ENCODE data around the gene DNLZ.
"Not testable (repeated sequence)": the region's sequence is repeated elsewhere in the genome, so short reads cannot be mapped to it uniquely, and the experiment has no call there.

Gene DNLZ

GRCh38 chr9:136363106-136363948 is at the start of gene DNLZ:
Gene DNLZ, minus strand, starts transcription at chr9:136363744. Its CDS starts 30 bp downstream, at chr9:136363714.
- no peaks in the 10 kb centered on the region for H3K36me3 Mint-ChIP-seq (ENCODE audit: low read depth)
- peak within 1 kb of the TSS; percentile 88 for H3K27ac Mint-ChIP-seq
- H3K9me3 Mint-ChIP-seq, result no peaks in the 10 kb centered on the region
- H3K27me3 Mint-ChIP-seq (ENCODE audit: low read depth), result no peaks in the 10 kb centered on the region
- H3K4me1 Mint-ChIP-seq (ENCODE audit: low read depth), result peaks cover 5% of the 10 kb centered on the region
- DNase-seq (ENCODE audit: low spot score), result peak; percentile 90
- peak within 1 kb of the TSS; percentile 84 for H3K4me3 Mint-ChIP-seq

- peaks cover 26% of the 10 kb centered on the region for H3K4me1 Mint-ChIP-seq (ENCODE audit: low read depth)
- H3K27ac Mint-ChIP-seq, result no peak overlapping the region
- H3K27me3 Mint-ChIP-seq (ENCODE audit: low read depth), result no peaks in the 10 kb centered on the region
- no peak for DNase-seq (ENCODE audit: low spot score)
- no peaks in the 10 kb centered on the region for H3K9me3 Mint-ChIP-seq
- no peak overlapping the region for H3K4me3 Mint-ChIP-seq
- peaks cover 44% of the 10 kb centered on the region for H3K36me3 Mint-ChIP-seq (ENCODE audit: low read depth)
Measured at GRCh38 chr9:136412962-136413361, 49.4 kb upstream of the DNLZ start.

- H3K4me3 Mint-ChIP-seq, result peak overlapping the region; percentile 96
- H3K9me3 Mint-ChIP-seq, result no peaks in the 10 kb centered on the region
- H3K36me3 Mint-ChIP-seq (ENCODE audit: low read depth), result peaks cover 42% of the 10 kb centered on the region
- DNase-seq (ENCODE audit: low spot score), result no peak
- H3K27ac Mint-ChIP-seq, result peak overlapping the region; percentile 87
- peaks cover 27% of the 10 kb centered on the region for H3K4me1 Mint-ChIP-seq (ENCODE audit: low read depth)
- H3K27me3 Mint-ChIP-seq (ENCODE audit: low read depth), result no peaks in the 10 kb centered on the region
Measured at GRCh38 chr9:136411378-136411777, 47.8 kb upstream of the DNLZ start.

GRCh38 chr9:136410500-136411287 is 47.1 kb upstream of the DNLZ start, which contains the start of the genes ENTR1 and PMPCA:
Gene ENTR1, minus strand, starts transcription at chr9:136410614. Its CDS starts 217 bp downstream, at chr9:136410397.
Gene PMPCA, plus strand, starts transcription at chr9:136410658. Its CDS starts 11 bp downstream, at chr9:136410669.
- Mint-ChIP-seq H3K4me3 (peak within 1 kb of the TSS; percentile 96), H3K36me3 (ENCODE audit: low read depth) (peaks cover 40% of the 10 kb centered on the region), H3K27me3 (ENCODE audit: low read depth) (no peaks in the 10 kb centered on the region), H3K4me1 (ENCODE audit: low read depth) (peaks cover 27% of the 10 kb centered on the region), H3K9me3 (no peaks in the 10 kb centered on the region), H3K27ac (peak within 1 kb of the TSS; percentile 89)
- peak; percentile 95 for DNase-seq (ENCODE audit: low spot score)

GRCh38 chr9:136409557-136410455 is 46.3 kb upstream of the DNLZ start:
- H3K9me3 Mint-ChIP-seq, result no peaks in the 10 kb centered on the region
- no peaks in the 10 kb centered on the region for H3K27me3 Mint-ChIP-seq (ENCODE audit: low read depth)
- H3K4me3 Mint-ChIP-seq, result peak overlapping the region; percentile 92
- peak overlapping the region; percentile 89 for H3K27ac Mint-ChIP-seq
- peaks cover 33% of the 10 kb centered on the region for H3K4me1 Mint-ChIP-seq (ENCODE audit: low read depth)
- DNase-seq (ENCODE audit: low spot score), result peak; percentile 28
- peaks cover 47% of the 10 kb centered on the region for H3K36me3 Mint-ChIP-seq (ENCODE audit: low read depth)

GRCh38 chr9:136407911-136408310 is 44.4 kb upstream of the DNLZ start:
- Mint-ChIP-seq H3K4me3 (peak overlapping the region; percentile 36), H3K36me3 (ENCODE audit: low read depth) (peaks cover 45% of the 10 kb centered on the region), H3K4me1 (ENCODE audit: low read depth) (peaks cover 48% of the 10 kb centered on the region)

GRCh38 chr9:136407061-136407460 is 43.5 kb upstream of the DNLZ start:
- not testable (repeated sequence) for DNase-seq (ENCODE audit: low spot score); H3K4me3 Mint-ChIP-seq; H3K9me3 Mint-ChIP-seq; H3K27me3 Mint-ChIP-seq (ENCODE audit: low read depth); H3K27ac Mint-ChIP-seq
- H3K4me1 Mint-ChIP-seq (ENCODE audit: low read depth), result peaks cover 45% of the 10 kb centered on the region
- H3K36me3 Mint-ChIP-seq (ENCODE audit: low read depth), result peaks cover 49% of the 10 kb centered on the region

More at GRCh38 chr9:136407911-136408310, 44.4 kb upstream of the DNLZ start:
- Mint-ChIP-seq H3K27me3 (ENCODE audit: low read depth) (no peaks in the 10 kb centered on the region), H3K27ac (no peak overlapping the region), H3K9me3 (no peaks in the 10 kb centered on the region)
- no peak for DNase-seq (ENCODE audit: low spot score)

- not testable (repeated sequence) for H3K27ac Mint-ChIP-seq; H3K27me3 Mint-ChIP-seq (ENCODE audit: low read depth); H3K9me3 Mint-ChIP-seq; DNase-seq (ENCODE audit: low spot score); H3K4me3 Mint-ChIP-seq
- Mint-ChIP-seq H3K36me3 (ENCODE audit: low read depth) (peaks cover 55% of the 10 kb centered on the region), H3K4me1 (ENCODE audit: low read depth) (peaks cover 39% of the 10 kb centered on the region)
Measured at GRCh38 chr9:136405904-136406303, 42.4 kb upstream of the DNLZ start.

GRCh38 chr9:136405481-136405880 is 41.9 kb upstream of the DNLZ start:
- Mint-ChIP-seq H3K27me3 (ENCODE audit: low read depth) (no peaks in the 10 kb centered on the region), H3K9me3 (no peaks in the 10 kb centered on the region), H3K4me1 (ENCODE audit: low read depth) (peaks cover 42% of the 10 kb centered on the region), H3K36me3 (ENCODE audit: low read depth) (peaks cover 58% of the 10 kb centered on the region), H3K4me3 (no peak overlapping the region), H3K27ac (peak overlapping the region; percentile 87)
- no peak for DNase-seq (ENCODE audit: low spot score)

- no peak for DNase-seq (ENCODE audit: low spot score)
- Mint-ChIP-seq H3K4me3 (peak overlapping the region; percentile 76), H3K9me3 (no peaks in the 10 kb centered on the region), H3K27ac (peak overlapping the region; percentile 87), H3K4me1 (ENCODE audit: low read depth) (peaks cover 41% of the 10 kb centered on the region), H3K27me3 (ENCODE audit: low read depth) (no peaks in the 10 kb centered on the region), H3K36me3 (ENCODE audit: low read depth) (peaks cover 56% of the 10 kb centered on the region)
Measured at GRCh38 chr9:136404801-136405136, 41.2 kb upstream of the DNLZ start.

- H3K36me3 Mint-ChIP-seq (ENCODE audit: low read depth), result peaks cover 54% of the 10 kb centered on the region
- peaks cover 37% of the 10 kb centered on the region for H3K4me1 Mint-ChIP-seq (ENCODE audit: low read depth)
- H3K4me3 Mint-ChIP-seq, result peak overlapping the region; percentile 76
- H3K27ac Mint-ChIP-seq, result peak overlapping the region; percentile 87
- peak; percentile 50 for DNase-seq (ENCODE audit: low spot score)
- H3K9me3 Mint-ChIP-seq, result no peaks in the 10 kb centered on the region
- no peaks in the 10 kb centered on the region for H3K27me3 Mint-ChIP-seq (ENCODE audit: low read depth)
Measured at GRCh38 chr9:136403915-136404800, 40.6 kb upstream of the DNLZ start.

GRCh38 chr9:136403538-136403914 is 40.0 kb upstream of the DNLZ start:
- Mint-ChIP-seq H3K27me3 (ENCODE audit: low read depth) (no peaks in the 10 kb centered on the region), H3K27ac (peak overlapping the region; percentile 87), H3K9me3 (no peaks in the 10 kb centered on the region), H3K36me3 (ENCODE audit: low read depth) (peaks cover 54% of the 10 kb centered on the region), H3K4me3 (peak overlapping the region; percentile 76), H3K4me1 (ENCODE audit: low read depth) (peaks cover 38% of the 10 kb centered on the region)
- peak; percentile 69 for DNase-seq (ENCODE audit: low spot score)

Data from T-helper 2 cell treated with Interferon-gamma antibody and Interleukin-4, amounts not matched to agents 5 μg/mL and 100 μg/mL, for 36 hours (primary cell).